A549 (cell line): Measurements from ENCODE around the gene PARP12. TPM values are rescaled to one million over a fixed set of nuclear protein-coding genes. Genes with fewer than 3 reads are reported as not detected.

Source experiments
- ATAC-seq, 2 experiments: fragments of 200-7000 bp in 1 of 2; fragments of >200 bp in 1 of 2; cut with Nextera tagmentation in 1 of 2; cut with Tn5 transposase in 1 of 2; 3 replicates each; pipeline versions ENCODE4 v1.8.0 to v1.9.1; 2018 to 2020; ENCODE audit warnings: mild to moderate bottlenecking in 1 of 2, moderate library complexity in 1 of 2
- CTCF ChIA-PET: fragments of 300-600 bp; sonication (Branson Sonifier 250); formaldehyde crosslinking; extraction: SDS; loops from one replicate; lab custom pipeline; 2021; ENCODE audit warnings: antibody characterized with exemption, inconsistent platforms; lab: Yijun Ruan, JAX
- POLR2A ChIA-PET: fragments of 350-600 bp; formaldehyde crosslinking; extraction: SDS; loops from one replicate; lab custom pipeline; 2021; ENCODE audit warnings: antibody characterized with exemption, inconsistent platforms; lab: Yijun Ruan, JAX
- DNase-seq, 2 experiments: peaks; one replicate each; pipeline versions ENCODE4 v3.0.0 to v3.0.0-alpha.2; 2011 to 2016; ENCODE audit warnings: low read depth in 1 of 2, low spot score in 1 of 2
- FAIRE-seq: peaks from 2 replicates; lab custom pipeline; 2011; peaks lifted over from hg19 to GRCh38; lab: Jason Lieb, UNC
- H3K27ac ChIP-seq, 2 experiments: fragments of >200 bp; sonication (Bioruptor Twin); formaldehyde crosslinking; 3 replicates each; pipeline ENCODE4 v1.5.1; 2016 to 2017
- H3K4me1 ChIP-seq: fragments of >200 bp; sonication (Bioruptor Twin); formaldehyde crosslinking; 3 replicates; pipeline ENCODE4 v1.6.1; 2016
- H3K4me2 ChIP-seq: fragments of >200 bp; sonication (Bioruptor Twin); formaldehyde crosslinking; 3 replicates; pipeline ENCODE4 v1.6.1; 2016
- H3K4me3 ChIP-seq: fragments of >200 bp; sonication (Bioruptor Twin); formaldehyde crosslinking; 3 replicates; pipeline ENCODE4 v1.5.1; 2016
- H3K9me3 ChIP-seq: fragments of >200 bp; sonication (Bioruptor Twin); formaldehyde crosslinking; 3 replicates; pipeline ENCODE4 v1.6.1; 2016
- CBX8 ChIP-seq: fragments of 200-600 bp; sonication (generic); IDR thresholded peaks from 2 replicates; pipeline ENCODE4 v1.6.1; 2016
- CEBPB ChIP-seq, 2 experiments: fragments of >200 bp in 1 of 2; sonication (Bioruptor Twin) in 1 of 2; formaldehyde crosslinking in 1 of 2; IDR thresholded peaks; 2 replicates each; pipeline ENCODE4 v1.6.1; 2012 to 2016
- CHD2 ChIP-seq: fragments of 150-350 bp; IDR thresholded peaks from 2 replicates; pipeline ENCODE4 v1.6.1; 2014; ENCODE audit warnings: low read length; ENCODE audit not compliant: partially characterized antibody
- CHD4 ChIP-seq: fragments of 200-600 bp; sonication (generic); IDR thresholded peaks from 2 replicates; pipeline ENCODE4 v1.6.1; 2016; ENCODE audit warnings: antibody characterized with exemption, mild to moderate bottlenecking, borderline replicate concordance
- EHF ChIP-seq: fragments of 250-450 bp; sonication (Bioruptor Pico); IDR thresholded peaks from 2 replicates; pipeline ENCODE4 v1.5.0; 2020; ENCODE audit warnings: mild to moderate bottlenecking
- FOSB ChIP-seq: fragments of 250-450 bp; sonication (Bioruptor Pico); IDR thresholded peaks from 2 replicates; pipeline ENCODE4 v1.5.0; 2020; ENCODE audit warnings: mild to moderate bottlenecking, moderate library complexity
- GATA3 ChIP-seq: IDR thresholded peaks from 2 replicates; pipeline ENCODE4 v1.6.1; 2012; ENCODE audit warnings: borderline replicate concordance
- HEYL ChIP-seq: fragments of 250-450 bp; sonication (Bioruptor Pico); IDR thresholded peaks from 2 replicates; pipeline ENCODE4 v1.8.0; 2021; ENCODE audit warnings: mild to moderate bottlenecking, moderate library complexity
- HOXB13 ChIP-seq: fragments of 250-450 bp; sonication (Bioruptor Pico); IDR thresholded peaks from 2 replicates; pipeline ENCODE4 v1.5.0; 2020; ENCODE audit warnings: low read depth, mild to moderate bottlenecking, moderate library complexity
- KDM5A ChIP-seq: fragments of 200-600 bp; sonication (generic); IDR thresholded peaks from 2 replicates; pipeline ENCODE4 v1.6.1; 2016; ENCODE audit warnings: antibody characterized with exemption, mild to moderate bottlenecking
- NFE2L2 ChIP-seq: fragments of 150-350 bp; conservative IDR thresholded peaks from 2 replicates; pipeline ENCODE4 v1.6.1; 2014; ENCODE audit warnings: low read length
- NPAS2 ChIP-seq: fragments of 250-450 bp; sonication (Bioruptor Pico); IDR thresholded peaks from 2 replicates; pipeline ENCODE4 v1.8.0; 2022; ENCODE audit warnings: mild to moderate bottlenecking, moderate library complexity, borderline replicate concordance
- NR3C1 ChIP-seq: fragments of >200 bp; sonication (Bioruptor Twin); formaldehyde crosslinking; IDR thresholded peaks from 3 replicates; pipeline ENCODE4 v1.6.1; 2017
- POLR2A ChIP-seq: IDR thresholded peaks from 2 replicates; pipeline ENCODE4 v1.6.1; 2012; ENCODE audit warnings: mild to moderate bottlenecking, low read length
- POLR2AphosphoS2 ChIP-seq: conservative IDR thresholded peaks from 2 replicates; pipeline ENCODE4 v1.6.1; 2012; ENCODE audit warnings: low read length, improper control_type of control experiment, inconsistent platforms
- RAD21 ChIP-seq, 2 experiments: fragments of >200 bp in 1 of 2; sonication (Bioruptor Twin) in 1 of 2; formaldehyde crosslinking in 1 of 2; IDR thresholded peaks in 1 of 2; conservative IDR thresholded peaks in 1 of 2; 2 replicates in 1 of 2; 3 replicates in 1 of 2; pipeline ENCODE4 v1.6.1; 2012 to 2018; ENCODE audit warnings: inconsistent platforms in 1 of 2
- SMC3 ChIP-seq: fragments of >200 bp; sonication (Bioruptor Twin); formaldehyde crosslinking; IDR thresholded peaks from 3 replicates; pipeline ENCODE4 v1.6.1; 2018; ENCODE audit warnings: inconsistent platforms
- SREBF2 ChIP-seq: fragments of 450-650 bp; IDR thresholded peaks from 2 replicates; pipeline ENCODE4 v1.6.1; 2014; ENCODE audit warnings: mild to moderate bottlenecking, moderate library complexity
- TFCP2L1 ChIP-seq: fragments of 250-450 bp; sonication (Bioruptor Pico); IDR thresholded peaks from 2 replicates; pipeline ENCODE4 v1.5.0; 2021; ENCODE audit warnings: mild to moderate bottlenecking
- ZC3H11A ChIP-seq: fragments of 450-650 bp; IDR thresholded peaks from 2 replicates; pipeline ENCODE4 v1.6.1; 2014; ENCODE audit warnings: antibody characterized with exemption, mild to moderate bottlenecking
- WGBS: methylation state at CpG from one replicate; pipeline ENCODE4 v1.1.6; 2017; ENCODE audit errors: missing lambda C conversion rate; 5-methylcytosine and 5-hydroxymethylcytosine counted together
- polyA plus RNA-seq, 4 experiments: library from polyadenylated mRNA; depleted of rRNA in 3 of 4; stranded (reverse); fragments of >200 nt; fragmentation: RNase III in 1 of 4; extraction: RNeasy Plus Mini Kit Qiagen cat#74134 plus additional on column Dnase treatment in 1 of 4; gene quantifications; 2 replicates in 3 of 4; 3 replicates in 1 of 4; pipeline ENCODE4 v1.2.3, GENCODE V29; 2011 to 2017
- TF ChIP-seq, protein P1 (sequence below): fragments of 450-650 bp; IDR thresholded peaks from 2 replicates; pipeline ENCODE4 v1.6.1; 2014; ENCODE audit warnings: antibody characterized with exemption
- TF ChIP-seq, protein P2 (sequence below): IDR thresholded peaks from 2 replicates; pipeline ENCODE4 v1.6.1; 2012
- TF ChIP-seq, protein P3 (sequence below): fragments of >200 bp; sonication (Bioruptor Twin); formaldehyde crosslinking; IDR thresholded peaks from 3 replicates; pipeline ENCODE4 v1.5.1; 2016
- TF ChIP-seq, protein P4 (sequence below): IDR thresholded peaks from 2 replicates; pipeline ENCODE4 v1.6.1; 2012; ENCODE audit warnings: low read depth, borderline replicate concordance
- TF ChIP-seq, protein P5 (sequence below): IDR thresholded peaks from 2 replicates; pipeline ENCODE4 v1.6.1; 2012
- TF ChIP-seq, protein P6 (sequence below): fragments of 150-350 bp; IDR thresholded peaks from 2 replicates; pipeline ENCODE4 v1.6.1; 2014; ENCODE audit warnings: low read depth, mild to moderate bottlenecking, low read length

Gene PARP12
- polyA plus RNA-seq, 2 of the 4 experiments (the other 2 are of a cell fraction), result 10.0 to 16.0 TPM

DNA sequence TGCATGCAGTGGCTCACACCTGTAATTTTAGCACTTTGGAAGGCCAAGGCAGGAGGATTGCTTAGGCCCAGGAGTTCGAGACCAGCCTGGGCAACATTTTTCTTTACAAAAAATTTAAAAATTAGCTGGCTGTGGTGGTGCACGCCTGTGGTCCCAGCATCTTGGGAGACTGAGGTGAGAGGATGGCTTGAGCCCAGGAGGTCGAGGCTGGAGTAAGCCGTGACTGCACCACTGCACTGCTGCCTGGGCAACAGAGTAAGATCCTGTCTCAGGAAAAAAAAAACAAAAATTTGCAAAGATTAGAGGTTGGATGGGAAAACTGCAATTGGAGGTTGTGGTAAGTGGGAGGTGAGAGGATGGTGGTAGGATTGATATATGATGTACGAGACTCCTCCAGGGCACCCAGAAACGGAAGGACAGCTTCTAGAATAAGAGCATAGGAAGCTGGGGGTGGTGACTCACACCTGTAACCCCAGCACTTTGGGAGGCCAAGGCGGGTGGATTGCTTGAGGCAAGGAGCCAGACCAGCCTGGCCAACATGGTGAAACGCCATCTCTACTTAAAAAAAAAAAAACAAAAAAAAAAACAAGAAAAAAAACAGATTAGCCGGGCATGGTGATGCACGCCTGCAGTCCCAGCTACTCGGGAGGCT, 19.1 kb upstream of the PARP12 start (continued):
- TF ChIP-seq TFCP2L1 (CRISPR knock-in tag) (no peak), CBX8 (no peak)
- TF ChIP-seq, protein P1, sequence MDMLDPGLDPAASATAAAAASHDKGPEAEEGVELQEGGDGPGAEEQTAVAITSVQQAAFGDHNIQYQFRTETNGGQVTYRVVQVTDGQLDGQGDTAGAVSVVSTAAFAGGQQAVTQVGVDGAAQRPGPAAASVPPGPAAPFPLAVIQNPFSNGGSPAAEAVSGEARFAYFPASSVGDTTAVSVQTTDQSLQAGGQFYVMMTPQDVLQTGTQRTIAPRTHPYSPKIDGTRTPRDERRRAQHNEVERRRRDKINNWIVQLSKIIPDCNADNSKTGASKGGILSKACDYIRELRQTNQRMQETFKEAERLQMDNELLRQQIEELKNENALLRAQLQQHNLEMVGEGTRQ, result no peak

DNA sequence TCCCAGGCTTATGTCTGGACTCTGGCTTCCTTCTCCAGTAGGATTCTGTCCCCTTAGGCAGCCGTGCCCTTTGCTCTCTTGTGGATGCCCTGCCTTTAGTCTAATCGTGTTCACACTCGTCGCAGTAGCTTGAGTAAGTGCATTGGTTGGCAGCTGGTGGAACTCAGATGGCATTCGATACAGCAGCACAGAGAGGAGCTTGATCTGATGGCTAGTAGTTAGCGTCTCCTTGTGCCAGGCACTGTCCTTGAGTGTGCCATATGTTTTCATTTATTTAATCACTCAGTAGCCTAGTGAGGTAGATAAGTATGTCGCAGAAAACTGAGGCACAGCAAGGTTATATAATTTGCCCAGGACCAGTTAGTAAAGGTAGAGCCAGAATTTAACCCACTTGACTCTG, 18.2 kb upstream of the PARP12 start:
- CTCF ChIA-PET, result interaction anchor here (1.1 kb wide), 1 partner anchor 228 kb away, joined by 3 read pairs; no protein-coding TSS in a partner anchor
- no peak for ATAC-seq
- H3K4me3 ChIP-seq, result no peak overlapping the region
- TF ChIP-seq POLR2AphosphoS2 (no peak), HOXB13 (CRISPR knock-in tag) (no peak), FOSB (CRISPR knock-in tag) (no peak), KDM5A (no peak)
- TF ChIP-seq, protein P1, result no peak
- TF ChIP-seq, protein P2, sequence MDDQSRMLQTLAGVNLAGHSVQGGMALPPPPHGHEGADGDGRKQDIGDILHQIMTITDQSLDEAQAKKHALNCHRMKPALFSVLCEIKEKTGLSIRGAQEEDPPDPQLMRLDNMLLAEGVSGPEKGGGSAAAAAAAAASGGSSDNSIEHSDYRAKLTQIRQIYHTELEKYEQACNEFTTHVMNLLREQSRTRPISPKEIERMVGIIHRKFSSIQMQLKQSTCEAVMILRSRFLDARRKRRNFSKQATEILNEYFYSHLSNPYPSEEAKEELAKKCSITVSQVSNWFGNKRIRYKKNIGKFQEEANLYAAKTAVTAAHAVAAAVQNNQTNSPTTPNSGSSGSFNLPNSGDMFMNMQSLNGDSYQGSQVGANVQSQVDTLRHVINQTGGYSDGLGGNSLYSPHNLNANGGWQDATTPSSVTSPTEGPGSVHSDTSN, result no peak
- TF ChIP-seq, all 56 proteins: peak for 0
- no peaks in the 10 kb centered on the region for H3K9me3 ChIP-seq
- no peak overlapping the region for H3K4me2 ChIP-seq
- WGBS, result 61% methylated on average over 7 of the region's 7 CpGs
- POLR2A ChIA-PET, result no interaction called here
- DNase-seq (no peak), FAIRE-seq (no peak)
- H3K27ac ChIP-seq, result no peak overlapping the region
- H3K4me1 ChIP-seq, result no peaks in the 10 kb centered on the region

DNA sequence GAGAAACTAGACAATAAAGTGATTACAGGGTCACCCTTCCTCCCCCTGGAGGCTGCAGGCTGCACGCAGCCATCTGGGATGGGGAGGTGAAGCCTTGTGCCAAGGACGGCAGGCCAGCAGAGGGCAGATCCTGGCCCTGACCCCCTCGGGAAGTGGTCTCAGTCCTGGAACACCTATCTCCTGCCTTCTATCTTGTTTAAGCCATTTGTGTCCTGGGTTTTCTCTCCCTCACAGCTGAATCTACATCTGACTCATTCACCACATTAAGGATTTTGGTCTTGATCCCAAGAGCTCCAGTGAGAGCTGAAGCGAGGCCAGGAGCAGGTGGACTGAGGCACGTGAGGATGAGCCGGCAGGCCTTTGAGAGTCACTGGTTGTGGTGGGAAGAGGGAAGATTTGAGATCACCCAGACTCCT, 16.4 kb upstream of the PARP12 start:
- POLR2A ChIA-PET, result no interaction called here
- no peak for TF ChIP-seq GATA3
- TF ChIP-seq, protein P1, result no peak
- TF ChIP-seq NPAS2 (CRISPR knock-in tag), result no peak
- no peak for TF ChIP-seq NR3C1
- TF ChIP-seq, protein P3, sequence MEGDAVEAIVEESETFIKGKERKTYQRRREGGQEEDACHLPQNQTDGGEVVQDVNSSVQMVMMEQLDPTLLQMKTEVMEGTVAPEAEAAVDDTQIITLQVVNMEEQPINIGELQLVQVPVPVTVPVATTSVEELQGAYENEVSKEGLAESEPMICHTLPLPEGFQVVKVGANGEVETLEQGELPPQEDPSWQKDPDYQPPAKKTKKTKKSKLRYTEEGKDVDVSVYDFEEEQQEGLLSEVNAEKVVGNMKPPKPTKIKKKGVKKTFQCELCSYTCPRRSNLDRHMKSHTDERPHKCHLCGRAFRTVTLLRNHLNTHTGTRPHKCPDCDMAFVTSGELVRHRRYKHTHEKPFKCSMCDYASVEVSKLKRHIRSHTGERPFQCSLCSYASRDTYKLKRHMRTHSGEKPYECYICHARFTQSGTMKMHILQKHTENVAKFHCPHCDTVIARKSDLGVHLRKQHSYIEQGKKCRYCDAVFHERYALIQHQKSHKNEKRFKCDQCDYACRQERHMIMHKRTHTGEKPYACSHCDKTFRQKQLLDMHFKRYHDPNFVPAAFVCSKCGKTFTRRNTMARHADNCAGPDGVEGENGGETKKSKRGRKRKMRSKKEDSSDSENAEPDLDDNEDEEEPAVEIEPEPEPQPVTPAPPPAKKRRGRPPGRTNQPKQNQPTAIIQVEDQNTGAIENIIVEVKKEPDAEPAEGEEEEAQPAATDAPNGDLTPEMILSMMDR, result peak; percentile 41
- TF ChIP-seq, protein P2, result no peak
- TF ChIP-seq CHD2, result no peak
- no peak for TF ChIP-seq NFE2L2
- no peak for TF ChIP-seq POLR2A
- TF ChIP-seq, protein P4, sequence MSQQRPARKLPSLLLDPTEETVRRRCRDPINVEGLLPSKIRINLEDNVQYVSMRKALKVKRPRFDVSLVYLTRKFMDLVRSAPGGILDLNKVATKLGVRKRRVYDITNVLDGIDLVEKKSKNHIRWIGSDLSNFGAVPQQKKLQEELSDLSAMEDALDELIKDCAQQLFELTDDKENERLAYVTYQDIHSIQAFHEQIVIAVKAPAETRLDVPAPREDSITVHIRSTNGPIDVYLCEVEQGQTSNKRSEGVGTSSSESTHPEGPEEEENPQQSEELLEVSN, result no peak
- no peak for TF ChIP-seq EHF (CRISPR knock-in tag)
- TF ChIP-seq, protein P5, sequence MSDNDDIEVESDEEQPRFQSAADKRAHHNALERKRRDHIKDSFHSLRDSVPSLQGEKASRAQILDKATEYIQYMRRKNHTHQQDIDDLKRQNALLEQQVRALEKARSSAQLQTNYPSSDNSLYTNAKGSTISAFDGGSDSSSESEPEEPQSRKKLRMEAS, result no peak
- TF ChIP-seq HEYL (CRISPR knock-in tag), result no peak
- no peak for TF ChIP-seq CHD4
- TF ChIP-seq CEBPB (IDR thresholded peaks at IDR 0.05), result no peak
- TF ChIP-seq, protein P6, sequence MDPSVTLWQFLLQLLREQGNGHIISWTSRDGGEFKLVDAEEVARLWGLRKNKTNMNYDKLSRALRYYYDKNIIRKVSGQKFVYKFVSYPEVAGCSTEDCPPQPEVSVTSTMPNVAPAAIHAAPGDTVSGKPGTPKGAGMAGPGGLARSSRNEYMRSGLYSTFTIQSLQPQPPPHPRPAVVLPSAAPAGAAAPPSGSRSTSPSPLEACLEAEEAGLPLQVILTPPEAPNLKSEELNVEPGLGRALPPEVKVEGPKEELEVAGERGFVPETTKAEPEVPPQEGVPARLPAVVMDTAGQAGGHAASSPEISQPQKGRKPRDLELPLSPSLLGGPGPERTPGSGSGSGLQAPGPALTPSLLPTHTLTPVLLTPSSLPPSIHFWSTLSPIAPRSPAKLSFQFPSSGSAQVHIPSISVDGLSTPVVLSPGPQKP, result no peak
- no peak for TF ChIP-seq HOXB13 (CRISPR knock-in tag)
- peak; percentile 14 to 28; a peak in 3 of 5 replicates for TF ChIP-seq RAD21 (conservative IDR thresholded peaks at IDR 0.05 in 1 of 2, IDR thresholded peaks at IDR 0.05 in 1 of 2)
- TF ChIP-seq SMC3, result peak; percentile 49
- no peak for TF ChIP-seq SREBF2
- TF ChIP-seq ZC3H11A, result no peak

More for the DNA sequence above, 16.4 kb upstream of the PARP12 start:
- no peaks in the 10 kb centered on the region for H3K9me3 ChIP-seq
- peak; percentile 92 to 95 for ATAC-seq
- CTCF ChIA-PET, result interaction anchor here (0.7 to 1.9 kb wide), 4 partner anchors 12 to 477 kb away, joined by 3 to 5 read pairs (median 4); no protein-coding TSS in a partner anchor
- H3K4me1 ChIP-seq, result no peaks in the 10 kb centered on the region
- H3K4me2 ChIP-seq, result no peak overlapping the region
- peak; percentile 47 to 59 for DNase-seq
- no peak overlapping the region for H3K27ac ChIP-seq
- 61% methylated on average over 6 of the region's 6 CpGs for WGBS
- no peak for FAIRE-seq
- H3K4me3 ChIP-seq, result no peak overlapping the region
